ENCODE measurements around the gene ERN1. TPM values are rescaled to one million over a fixed set of nuclear protein-coding genes. Genes with fewer than 3 reads are reported as not detected.
A peak's percentile ranks its signal among the peaks of the same experiment; 100 is the strongest.

ERN1 gene
- total and polyA plus RNA-seq, 4 donors, result 8.3 to 34.2 (median 19.4) TPM

GRCh38 chr17:64150237-64151015, 20.5 kb upstream of the ERN1 start:
- Histone ChIP-seq H3K9ac (ENCODE audit: insufficient read depth in 1 of 2, low read length in 2 of 2) (peak overlapping the region in 1 of 2 donors; percentile 40), H3K4me3 (no peak overlapping the region), H3K36me3 (ENCODE audit: control insufficient read depth in 4 of 4, insufficient read depth in 4 of 4, low read length in 4 of 4) (peaks cover 4 to 24% (median 7%) of the 10 kb centered on the region in 4 donors), H3K4me1 (ENCODE audit: control insufficient read depth in 5 of 5, insufficient read depth in 5 of 5, low read length in 5 of 5) (peaks cover 16 to 50% (median 32%) of the 10 kb centered on the region in 5 donors), H3K9me3 (ENCODE audit: control insufficient read depth in 4 of 4, insufficient read depth in 3 of 4, low read length in 3 of 4) (no peaks in the 10 kb centered on the region), H3K27ac (ENCODE audit: low read depth in 1 of 2, low read length in 1 of 2) (peak overlapping the region in 1 of 2 donors; percentile 15), H3K27me3 (ENCODE audit: control insufficient read depth in 3 of 3, insufficient read depth in 3 of 3, low read length in 2 of 3) (no peaks in the 10 kb centered on the region)
- TF ChIP-seq CTCF (IDR thresholded peaks at IDR 0.05; ENCODE audit: control extremely low read depth, extremely low read depth), result no peak
- ATAC-seq (ENCODE audit: insufficient read depth, low FRiP score) (no peak), DNase-seq (no peak)
- 60 to 69% methylated on average over 5 of the region's 5 CpGs for WGBS, 2 donors

- TF ChIP-seq CTCF (IDR thresholded peaks at IDR 0.05; ENCODE audit: control extremely low read depth, extremely low read depth), result no peak
- H3K36me3 ChIP-seq (ENCODE audit: control insufficient read depth in 4 of 4, insufficient read depth in 4 of 4, low read length in 4 of 4), result peaks cover 4 to 24% (median 7%) of the 10 kb centered on the region in 4 donors
Measured at GRCh38 chr17:64149196-64149595, 19.3 kb upstream of the ERN1 start.

GRCh38 chr17:64148699-64149098, 18.8 kb upstream of the ERN1 start:
- no peak for ATAC-seq (ENCODE audit: insufficient read depth, low FRiP score)
- 59 to 84% methylated on average over 4 of the region's 4 CpGs for WGBS, 2 donors
- no peaks in the 10 kb centered on the region for H3K27me3 ChIP-seq (ENCODE audit: control insufficient read depth in 3 of 3, insufficient read depth in 3 of 3, low read length in 2 of 3)
- peaks cover 6 to 38% (median 23%) of the 10 kb centered on the region in 5 donors for H3K4me1 ChIP-seq (ENCODE audit: control insufficient read depth in 5 of 5, insufficient read depth in 5 of 5, low read length in 5 of 5)
- H3K9ac ChIP-seq (ENCODE audit: insufficient read depth in 1 of 2, low read length in 2 of 2), result no peak overlapping the region
- peaks cover 4 to 24% (median 7%) of the 10 kb centered on the region in 4 donors for H3K36me3 ChIP-seq (ENCODE audit: control insufficient read depth in 4 of 4, insufficient read depth in 4 of 4, low read length in 4 of 4)
- no peak overlapping the region for H3K4me3 ChIP-seq
- no peaks in the 10 kb centered on the region for H3K9me3 ChIP-seq (ENCODE audit: control insufficient read depth in 4 of 4, insufficient read depth in 3 of 4, low read length in 3 of 4)
- TF ChIP-seq CTCF (IDR thresholded peaks at IDR 0.05; ENCODE audit: control extremely low read depth, extremely low read depth), result no peak
- H3K27ac ChIP-seq (ENCODE audit: low read depth in 1 of 2, low read length in 1 of 2), result peak overlapping the region; percentile 41 to 65
- no peak for DNase-seq

More at GRCh38 chr17:64149196-64149595, 19.3 kb upstream of the ERN1 start:
- Histone ChIP-seq H3K4me1 (ENCODE audit: control insufficient read depth in 5 of 5, insufficient read depth in 5 of 5, low read length in 5 of 5) (peaks cover 7 to 43% (median 25%) of the 10 kb centered on the region in 5 donors), H3K27ac (ENCODE audit: low read depth in 1 of 2, low read length in 1 of 2) (no peak overlapping the region), H3K9me3 (ENCODE audit: control insufficient read depth in 4 of 4, insufficient read depth in 3 of 4, low read length in 3 of 4) (no peaks in the 10 kb centered on the region), H3K4me3 (no peak overlapping the region), H3K27me3 (ENCODE audit: control insufficient read depth in 3 of 3, insufficient read depth in 3 of 3, low read length in 2 of 3) (no peaks in the 10 kb centered on the region), H3K9ac (ENCODE audit: insufficient read depth in 1 of 2, low read length in 2 of 2) (no peak overlapping the region)
- ATAC-seq (ENCODE audit: insufficient read depth, low FRiP score), result no peak
- DNase-seq, result no peak
- 97 to 98% methylated on average over 6 of the region's 6 CpGs for WGBS, 2 donors
